GM19463 (cell line): ENCODE results near the gene OGFOD3.
"Not testable (repeated sequence)": the region's sequence is repeated elsewhere in the genome, so short reads cannot be mapped to it uniquely, and the experiment has no call there.

Experiments
- ATAC-seq: cut with Tn5 transposase; IDR thresholded peaks from one replicate; pipeline ENCODE4 v1.9.1; 2021; ENCODE audit warnings: mild to moderate bottlenecking, moderate library complexity; ENCODE audit not compliant: unreplicated experiment

Gene OGFOD3

GRCh38 chr17:82390860-82391435 is 27.4 kb downstream of the OGFOD3 start:
- no peak for ATAC-seq

DNA sequence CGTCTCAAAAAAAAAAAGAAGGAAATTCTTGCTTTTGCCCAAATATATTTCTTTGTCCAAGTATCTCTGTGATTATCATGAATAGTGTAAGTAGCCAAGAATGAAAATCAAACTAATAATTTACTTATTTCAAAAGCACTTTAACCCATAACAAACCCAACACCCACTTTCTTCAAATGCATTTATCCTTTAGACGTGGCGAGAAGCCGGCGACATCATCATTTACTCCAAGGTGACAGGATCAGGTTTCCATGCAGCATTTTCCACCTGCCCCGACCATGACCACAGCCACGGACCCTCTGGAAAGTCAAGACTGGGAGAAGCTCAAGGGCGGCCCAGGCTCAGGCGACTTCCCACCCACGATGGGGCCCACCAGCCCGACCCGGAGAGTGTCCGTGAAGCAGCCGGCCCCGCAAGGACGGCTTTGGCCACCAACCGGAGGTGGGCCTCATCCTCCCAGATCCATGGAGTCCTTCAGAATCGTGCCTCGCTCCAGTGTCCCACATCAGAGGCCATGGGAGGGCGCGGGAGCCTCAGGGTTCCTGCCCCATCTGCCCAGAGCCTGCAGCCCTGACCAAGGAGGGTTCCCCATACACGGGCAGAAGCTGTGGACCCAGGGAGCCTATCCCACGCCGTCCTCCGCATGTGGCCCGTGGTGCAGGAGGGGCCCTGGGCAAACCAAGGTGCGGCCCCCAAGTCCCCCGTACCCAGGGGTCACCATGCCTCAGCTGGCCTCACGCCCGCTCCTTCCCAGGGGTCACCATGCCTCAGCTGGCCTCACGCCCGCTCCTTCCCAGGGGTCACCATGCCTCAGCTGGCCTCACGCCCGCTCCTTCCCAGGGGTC is 28.1 kb downstream of the OGFOD3 start:
- ATAC-seq = no peak

DNA sequence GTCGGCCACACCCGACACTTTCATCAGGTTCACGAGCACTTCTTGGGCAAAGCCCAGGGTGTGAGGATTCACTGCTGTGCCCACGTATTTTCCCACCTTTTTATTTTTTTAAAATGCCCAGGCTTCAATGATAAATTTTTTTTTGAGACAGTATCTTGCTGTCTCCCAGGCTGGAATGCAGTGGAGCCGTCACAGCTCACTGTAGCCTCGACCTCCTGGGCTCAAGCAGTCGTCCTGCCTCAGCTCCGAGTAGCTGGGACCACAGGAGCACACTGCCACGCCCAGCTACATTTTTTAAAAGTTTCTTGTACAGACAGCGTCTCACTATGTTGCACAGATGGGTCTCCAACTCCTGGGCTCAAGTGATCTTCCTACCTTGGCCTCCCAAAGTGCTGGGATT is 29.0 kb downstream of the OGFOD3 start:
- no peak for ATAC-seq

- no peak for ATAC-seq
Measured at GRCh38 chr17:82388922-82389283, 29.5 kb downstream of the OGFOD3 start.

DNA sequence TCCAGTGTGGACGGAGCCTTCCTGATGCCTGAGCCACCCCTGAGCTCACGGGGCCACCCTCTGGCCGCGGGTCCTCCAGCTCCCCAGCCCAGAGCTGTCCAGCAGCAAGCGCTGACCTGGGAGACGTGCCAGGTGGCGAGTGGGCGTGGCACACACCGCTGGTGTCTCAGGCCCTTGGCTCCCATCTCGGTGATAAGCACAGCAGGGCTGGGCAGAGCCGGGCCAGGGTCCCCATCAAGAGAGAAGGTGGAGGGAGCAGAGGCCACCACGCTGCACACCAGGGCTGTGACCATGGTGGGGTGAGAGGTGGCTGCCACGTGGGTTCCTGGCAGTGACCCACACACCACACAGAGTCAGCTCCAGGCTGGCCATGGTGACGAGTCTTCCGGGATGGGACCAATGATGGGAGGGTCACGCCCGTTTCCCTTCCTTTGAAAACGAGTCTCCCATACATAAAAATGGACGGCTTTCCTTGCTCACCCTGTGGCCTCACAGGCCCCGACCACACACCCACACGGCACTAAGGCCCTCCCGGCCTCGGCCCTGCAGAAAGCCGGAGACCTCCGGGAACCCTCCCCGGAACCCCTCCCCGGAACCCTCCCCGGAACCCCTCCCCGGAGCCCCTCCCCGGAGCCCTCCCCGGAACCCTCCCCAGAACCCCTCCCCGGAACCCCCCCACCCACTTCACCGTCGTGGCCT is 30.0 kb downstream of the OGFOD3 start:
- no peak for ATAC-seq

DNA sequence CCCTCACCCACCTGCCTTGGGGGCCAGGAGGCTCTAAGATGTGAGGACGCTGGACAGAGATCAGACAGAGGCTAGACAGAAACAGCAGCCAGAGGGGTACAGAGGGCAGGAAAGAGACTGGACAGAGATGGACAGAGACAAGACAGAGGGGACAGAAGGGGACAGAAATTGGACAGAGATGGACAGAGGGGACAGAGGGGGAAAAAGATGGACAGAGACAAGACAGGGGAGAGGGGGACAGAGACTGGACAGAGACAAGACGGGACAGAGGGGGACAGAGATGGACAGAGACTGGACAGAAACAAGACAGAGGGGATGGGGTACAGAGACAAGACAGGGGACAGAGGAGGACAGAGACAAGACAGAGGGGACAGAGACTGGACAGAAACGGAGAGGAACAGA is 30.7 kb downstream of the OGFOD3 start:
- no peak for ATAC-seq

DNA sequence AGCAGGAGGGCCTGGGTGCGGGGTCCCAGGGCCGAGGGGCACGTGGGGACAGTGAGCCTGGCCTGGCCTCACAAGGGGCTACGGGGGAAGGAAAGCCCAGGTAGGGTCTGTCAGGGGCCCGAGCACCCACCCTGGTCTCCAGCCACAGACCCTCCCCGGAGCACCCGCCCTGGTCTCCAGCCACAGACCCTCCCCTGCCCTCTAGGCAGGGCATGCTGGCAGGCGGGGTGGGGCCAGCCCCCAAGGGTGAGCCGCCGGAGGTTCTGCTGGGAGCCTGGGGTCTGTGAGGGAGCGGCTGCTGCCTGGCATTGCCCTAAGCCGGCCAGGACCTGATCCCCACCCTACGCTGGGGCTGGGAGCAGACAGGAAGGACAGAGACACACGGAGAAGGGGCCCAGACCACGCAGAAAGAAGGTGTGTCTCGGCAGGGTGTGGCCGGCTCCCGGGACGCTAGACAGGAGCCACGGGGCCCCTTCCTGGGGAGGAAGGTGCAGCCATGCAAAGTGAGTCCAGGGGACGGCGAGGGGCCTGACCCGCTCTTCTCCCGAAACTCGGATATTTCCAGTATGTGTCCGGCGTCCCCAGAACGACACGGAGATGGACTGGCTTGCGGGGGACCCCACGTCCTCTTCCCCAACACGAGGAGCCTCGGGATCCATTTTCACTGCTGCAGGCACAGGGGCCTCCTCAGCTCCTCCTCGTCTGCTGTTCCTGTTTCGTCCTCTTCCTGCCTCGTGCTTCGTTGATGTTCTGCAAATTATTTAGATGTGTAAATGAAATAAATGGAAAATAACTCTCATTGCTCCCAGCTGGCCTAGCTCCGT is 31.3 kb downstream of the OGFOD3 start:
- no peak for ATAC-seq

- no peak for ATAC-seq
Measured at GRCh38 chr17:82386255-82386831, 32.0 kb downstream of the OGFOD3 start.

DNA sequence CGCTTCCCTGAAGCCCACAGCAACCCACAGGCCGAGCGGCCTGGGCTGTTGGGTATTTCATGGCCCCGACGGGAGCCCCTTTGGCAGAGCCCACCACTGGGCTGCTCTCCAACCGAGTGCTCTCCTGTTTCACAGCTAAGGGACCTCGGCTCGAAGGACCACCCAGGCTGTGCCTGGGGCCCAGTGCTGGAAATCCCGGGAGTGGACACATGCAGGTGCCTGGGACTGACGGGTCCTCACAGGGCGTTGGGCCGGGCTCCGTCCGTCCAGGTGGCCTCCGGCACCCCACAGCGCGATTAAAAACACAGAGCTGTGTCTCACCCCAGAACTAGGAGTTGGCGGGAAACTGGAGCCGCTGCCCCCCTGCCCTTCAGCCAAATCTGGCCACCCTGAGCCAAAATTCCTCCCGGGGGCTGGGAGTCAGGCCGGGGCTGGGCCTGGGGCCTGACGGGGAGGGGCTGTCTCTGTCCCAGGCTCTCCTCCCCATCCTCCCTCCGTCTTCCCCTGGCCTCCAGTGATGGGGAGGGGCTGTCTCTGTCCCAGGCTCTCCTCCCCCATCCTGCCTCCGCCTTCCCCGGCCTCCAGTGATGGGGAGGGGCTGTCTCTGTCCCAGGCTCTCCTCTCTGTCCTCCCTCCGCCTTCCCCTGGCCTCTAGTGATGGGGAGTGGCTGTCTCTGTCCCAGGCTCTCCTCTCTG is 32.7 kb downstream of the OGFOD3 start:
- no peak for ATAC-seq

GRCh38 chr17:82384730-82385481 is 33.5 kb downstream of the OGFOD3 start:
- no peak for ATAC-seq

- no peak for ATAC-seq
Measured at GRCh38 chr17:82384051-82384729, 34.2 kb downstream of the OGFOD3 start.

DNA sequence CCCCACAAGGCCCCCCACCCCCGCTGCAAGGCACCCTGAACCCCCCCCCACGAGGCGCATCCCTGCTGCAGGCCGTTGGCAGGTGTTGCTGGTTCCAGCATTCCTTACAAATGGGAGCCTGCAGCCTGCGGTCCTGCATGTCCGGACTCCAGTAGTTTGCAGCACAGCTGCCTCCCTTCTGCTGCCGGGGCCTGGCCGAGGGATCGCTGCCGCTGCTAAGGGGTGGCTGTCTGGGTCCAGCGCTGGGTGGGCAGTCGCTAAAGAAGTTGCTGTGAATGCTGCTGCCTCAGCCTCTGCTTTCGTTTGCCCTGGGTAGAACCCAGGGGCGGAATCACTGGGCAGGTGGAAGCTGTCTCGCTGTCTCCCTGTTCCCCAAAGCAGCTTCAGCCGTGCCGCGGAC is 35.0 kb downstream of the OGFOD3 start:
- ATAC-seq = no peak

- ATAC-seq = no peak
Measured at GRCh38 chr17:82382933-82383255, 35.5 kb downstream of the OGFOD3 start.

- ATAC-seq = not testable (repeated sequence)
Measured at GRCh38 chr17:82382220-82382932, 36.0 kb downstream of the OGFOD3 start.

DNA sequence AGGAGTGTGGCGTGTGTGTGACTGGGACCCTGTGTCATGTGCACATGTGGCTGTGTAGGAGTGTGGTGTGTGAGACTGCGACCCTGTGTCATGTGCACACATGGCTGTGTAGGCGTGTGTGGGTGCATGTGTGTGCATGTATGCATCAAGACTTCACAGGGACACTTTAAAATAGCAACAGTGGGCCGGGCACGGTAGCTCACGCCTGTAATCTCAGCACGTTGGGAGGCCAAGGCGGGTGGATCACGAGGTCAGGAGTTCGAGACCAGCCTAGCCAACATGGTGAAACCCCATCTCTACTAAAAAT is 36.7 kb downstream of the OGFOD3 start:
- ATAC-seq = not testable (repeated sequence)

GRCh38 chr17:82380860-82381702 is 37.3 kb downstream of the OGFOD3 start:
- ATAC-seq = no peak

- no peak for ATAC-seq
Measured at GRCh38 chr17:82378741-82379021, 39.7 kb downstream of the OGFOD3 start.
